Retinal pigment epithelial cell (primary cell): ENCODE data around the gene CLCN4.

Experiments
- DNase-seq: peaks from one replicate; pipeline ENCODE4 v3.0.0-alpha.2; 2010; ENCODE audit warnings: low read depth
- H3K4me3 ChIP-seq: 2 replicates; pipeline ENCODE4 v1.5.1; 2011; ENCODE audit warnings: mild to moderate bottlenecking, low read length, control low read depth, moderate library complexity
- CTCF ChIP-seq: conservative IDR thresholded peaks from 2 replicates; pipeline ENCODE4 v1.5.1; 2011; ENCODE audit warnings: low read depth, low read length, control low read depth, inconsistent platforms

The CLCN4 gene

DNA sequence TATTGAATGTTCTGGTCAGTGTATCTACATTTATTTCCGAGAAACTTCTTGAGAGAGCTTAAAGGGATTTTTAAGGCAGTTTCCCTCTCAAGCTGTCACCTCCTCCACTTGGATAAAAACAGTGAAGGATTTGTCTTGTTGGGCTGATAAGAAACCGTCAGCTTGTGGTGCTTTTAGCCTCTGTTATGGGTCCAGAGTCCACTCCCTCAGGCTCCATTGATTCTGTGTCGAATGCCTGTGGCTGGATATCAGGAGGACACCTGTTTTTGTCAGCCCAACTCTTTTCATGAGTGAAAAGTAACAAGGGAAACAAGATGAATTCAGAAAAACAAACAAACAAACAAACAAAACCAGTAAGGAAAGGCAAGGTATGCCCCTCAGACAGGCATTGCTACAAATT, 12.4 kb downstream of the CLCN4 start:
- no peak for TF ChIP-seq CTCF
- DNase-seq = no peak

DNA sequence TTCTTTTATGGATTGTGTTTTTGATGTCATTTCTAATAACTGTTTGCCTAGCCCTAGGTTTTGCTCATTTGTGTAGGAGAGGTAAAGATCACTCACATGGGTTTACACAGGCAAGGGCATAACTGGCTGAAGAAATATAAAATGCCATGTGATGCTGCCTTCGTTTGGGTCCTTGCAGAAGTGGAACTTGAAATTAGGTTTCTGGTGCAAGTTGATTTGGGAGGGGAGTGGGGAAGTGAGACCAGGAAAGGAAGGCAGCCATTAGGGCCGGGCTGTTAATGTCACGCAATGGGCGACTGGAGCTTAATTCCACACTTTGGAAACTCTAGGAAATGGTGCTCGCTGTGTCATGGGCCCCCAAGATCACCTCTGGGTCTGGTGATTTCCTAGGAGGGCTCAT, 14.5 kb downstream of the CLCN4 start:
- no peak overlapping the region for H3K4me3 ChIP-seq
- TF ChIP-seq CTCF = no peak
- DNase-seq = no peak

More for the DNA sequence above, 12.4 kb downstream of the CLCN4 start:
- H3K4me3 ChIP-seq = no peak overlapping the region

GRCh38 chrX:10172877-10173276, 16.1 kb downstream of the CLCN4 start:
- TF ChIP-seq CTCF = no peak
- no peak for DNase-seq
- H3K4me3 ChIP-seq = no peak overlapping the region

- DNase-seq = peak; percentile 84
Measured at GRCh38 chrX:10173331-10173900, 16.6 kb downstream of the CLCN4 start.

DNA sequence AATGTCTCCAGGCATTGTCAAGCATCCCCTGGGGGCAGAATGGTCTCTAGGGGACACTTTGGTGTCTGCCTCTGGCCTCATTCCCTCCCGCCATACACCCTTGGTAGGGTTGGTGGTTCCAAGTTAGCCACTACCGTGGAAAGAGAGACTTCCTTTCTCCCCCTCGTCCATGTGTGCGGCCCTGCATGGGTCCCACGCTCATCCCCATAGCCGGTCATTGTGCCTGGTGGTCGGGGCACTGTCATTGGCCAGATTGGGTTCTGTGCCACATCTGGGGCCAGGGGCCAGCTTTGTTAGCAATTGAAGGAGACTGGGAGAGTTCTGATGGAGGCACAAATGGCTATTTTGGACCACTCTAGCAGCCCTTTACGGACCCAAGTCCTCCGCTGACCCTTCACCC, 17.3 kb downstream of the CLCN4 start:
- no peak for DNase-seq
- TF ChIP-seq CTCF = no peak
- H3K4me3 ChIP-seq = no peak overlapping the region

More at GRCh38 chrX:10173331-10173900, 16.6 kb downstream of the CLCN4 start:
- H3K4me3 ChIP-seq = no peak overlapping the region
- TF ChIP-seq CTCF = no peak

DNA sequence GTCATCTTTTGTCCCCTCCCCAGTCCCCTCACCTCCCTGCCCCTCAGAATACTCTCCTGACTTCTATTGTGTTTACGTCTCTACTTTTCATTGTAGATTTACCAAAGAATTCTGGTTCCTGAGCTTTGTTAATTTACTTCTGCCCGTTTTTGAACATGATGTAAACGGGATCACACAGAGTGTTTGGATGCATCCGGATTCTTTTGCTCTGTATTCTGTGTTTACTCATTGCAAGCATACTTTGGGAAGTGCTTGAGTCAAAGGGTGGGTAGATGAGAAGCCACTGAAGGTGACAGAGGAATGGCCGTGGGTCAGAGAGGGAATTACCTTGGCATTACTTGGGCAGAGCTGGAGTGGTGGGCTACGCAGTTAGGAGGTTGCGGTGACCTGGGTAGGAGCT, 18.0 kb downstream of the CLCN4 start:
- H3K4me3 ChIP-seq = no peak overlapping the region
- no peak for TF ChIP-seq CTCF
- no peak for DNase-seq

GRCh38 chrX:10175319-10175871, 18.6 kb downstream of the CLCN4 start:
- no peak for TF ChIP-seq CTCF
- no peak overlapping the region for H3K4me3 ChIP-seq
- DNase-seq = peak; percentile 62
